Posterior cingulate gyrus (tissue), 11 donors: ENCODE measurements around the gene CSRP2.

Experiments used
- DNase-seq, 10 donors: peaks; one replicate each; pipeline versions ENCODE4 v3.0.0 to v3.0.0-alpha.2; 2020 to 2021; ENCODE audit warnings: mixed read lengths in 3 of 10
- intact Hi-C: fragments of 100-400 bp; cut with DNase I; formaldehyde crosslinking; loops from one replicate; pipeline ENCODE4 v1.15.1; 2023

The CSRP2 gene

GRCh38 chr12:76864791-76865400, 13.9 kb downstream of the CSRP2 start:
- DNase-seq, result no peak
- intact Hi-C loops, result no loop called here

GRCh38 chr12:76863837-76864236, 15.0 kb downstream of the CSRP2 start:
- DNase-seq, result no peak
- intact Hi-C loops, result no loop called here

DNA sequence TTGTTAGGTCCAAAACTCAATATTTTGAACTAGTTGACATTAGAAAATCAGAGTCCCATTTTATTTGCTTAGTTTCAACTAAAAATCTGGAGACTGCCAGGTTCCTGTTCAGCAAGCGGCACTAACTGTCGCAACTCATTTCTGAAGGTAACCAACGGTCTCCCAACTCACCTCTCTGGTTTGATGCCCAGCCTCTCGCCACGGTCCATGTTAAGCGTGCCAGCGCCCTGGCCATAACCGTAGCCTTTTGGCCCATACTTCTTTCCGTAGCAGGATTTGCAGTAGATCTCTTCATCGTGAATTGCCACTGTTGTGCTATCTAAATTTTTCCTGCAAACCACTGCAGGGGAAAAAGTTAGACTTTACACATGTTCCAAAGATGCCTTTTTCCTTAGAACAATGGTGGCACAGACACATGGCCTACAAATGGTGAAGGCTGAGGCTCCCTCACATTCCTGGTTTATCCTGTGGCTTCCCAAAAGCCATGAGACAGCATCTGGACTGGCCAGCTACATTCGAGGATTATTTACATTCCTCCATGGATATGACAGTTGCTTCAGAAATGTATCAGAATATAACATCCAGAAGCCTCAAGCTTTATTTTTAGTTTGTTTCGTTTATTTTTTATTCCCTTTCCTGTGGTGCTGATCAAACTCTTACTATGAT, 15.7 kb downstream of the CSRP2 start:
- DNase-seq, result peak in 1 of 10 donors; percentile 56
- intact Hi-C loops, result no loop called here

DNA sequence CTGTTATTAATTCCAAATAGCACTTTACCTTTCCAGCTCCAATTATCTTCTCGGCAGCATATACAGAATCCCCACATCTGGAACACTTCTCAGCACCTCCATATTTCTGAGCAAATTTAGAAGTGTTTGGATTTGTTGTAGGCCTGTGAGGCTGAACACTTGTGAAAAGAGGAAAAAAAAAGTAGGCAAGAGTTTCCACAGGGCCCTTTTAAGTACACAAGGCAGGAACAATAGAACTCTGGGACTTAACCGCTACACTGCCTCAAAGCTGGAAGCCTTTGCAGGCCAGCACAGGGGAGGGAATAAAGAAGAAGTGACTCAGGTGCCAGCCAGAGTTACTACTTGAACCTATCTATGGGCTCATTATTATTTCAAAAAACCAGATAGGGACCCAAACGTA, 18.6 kb downstream of the CSRP2 start:
- DNase-seq, result no peak
- intact Hi-C loops, result no loop called here

- intact Hi-C loops, result no loop called here
- DNase-seq, result no peak
These were observed 19.2 kb downstream of the CSRP2 start for GRCh38 chr12:76859611-76860010.

DNA sequence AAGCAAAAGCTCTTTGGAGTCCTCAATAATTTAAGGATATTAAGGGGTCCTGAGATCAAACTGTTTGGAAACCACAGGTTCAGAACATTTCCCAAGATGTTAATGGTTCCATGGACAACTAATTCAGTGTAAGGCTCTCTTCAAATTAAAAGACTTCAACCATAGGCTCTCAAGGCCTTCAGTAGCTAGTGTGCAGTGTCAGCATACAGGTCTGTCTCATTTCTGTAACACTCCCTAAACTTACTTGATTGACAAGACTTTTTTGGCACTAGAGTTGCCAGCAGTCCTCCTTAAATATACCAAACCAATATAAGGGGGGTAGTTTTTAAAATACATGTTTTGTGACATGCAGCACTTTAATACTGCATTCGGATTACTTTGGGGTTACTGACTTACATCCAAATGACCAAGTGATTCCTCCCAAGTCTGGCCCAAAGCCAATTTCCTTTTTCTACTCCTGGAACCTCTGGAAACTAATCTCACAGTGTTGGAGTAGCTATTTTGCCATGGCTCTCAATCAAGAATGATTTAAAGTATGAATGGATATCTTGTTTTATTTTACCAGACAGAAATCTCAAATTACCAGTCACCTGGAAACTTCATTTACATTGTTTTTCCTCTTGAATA, 22.7 kb downstream of the CSRP2 start:
- no peak for DNase-seq
- intact Hi-C loops, result no loop called here

- DNase-seq, result no peak
- intact Hi-C loops, result no loop called here
These were observed 23.5 kb downstream of the CSRP2 start for GRCh38 chr12:76855271-76855670.

DNA sequence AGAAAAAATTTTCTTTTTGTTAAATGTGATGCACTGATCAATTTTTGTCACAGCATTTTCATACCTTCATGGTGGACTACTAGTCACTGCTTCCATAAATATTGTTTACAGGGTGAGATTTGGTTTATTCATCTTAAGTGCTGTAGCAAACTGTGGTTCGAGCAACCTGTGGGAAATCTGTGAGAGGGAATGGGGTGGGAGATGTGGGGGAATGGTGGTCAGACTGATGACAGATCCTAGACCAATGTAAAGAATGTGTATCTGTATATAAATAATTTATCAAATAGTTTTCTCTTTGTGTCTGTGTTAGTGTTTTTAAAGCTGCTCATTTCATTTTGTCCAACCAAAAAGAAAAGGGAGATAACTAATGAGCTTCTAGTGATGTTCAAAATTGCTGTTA, 26.7 kb downstream of the CSRP2 start:
- intact Hi-C loops, result no loop called here
- DNase-seq, result no peak

DNA sequence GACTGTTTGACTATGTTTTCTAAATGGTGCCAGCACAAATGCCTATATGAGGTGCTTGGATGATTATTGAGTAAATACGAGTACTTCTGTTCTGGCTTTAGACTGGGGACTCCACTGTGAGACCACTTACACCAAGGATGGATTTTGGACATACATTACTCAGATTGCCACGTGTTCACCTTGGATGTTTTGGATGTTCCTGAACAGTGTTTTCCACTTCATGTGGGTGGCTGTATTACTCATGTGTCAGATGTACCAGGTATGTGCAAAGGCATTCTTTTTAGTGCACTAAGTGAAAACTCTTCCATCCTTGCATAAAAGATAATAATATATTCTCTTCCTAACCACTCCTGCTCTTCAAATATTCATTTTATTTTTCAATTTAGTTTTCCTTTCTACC, 30.7 kb downstream of the CSRP2 start:
- DNase-seq, result no peak
- intact Hi-C loops, result no loop called here

DNA sequence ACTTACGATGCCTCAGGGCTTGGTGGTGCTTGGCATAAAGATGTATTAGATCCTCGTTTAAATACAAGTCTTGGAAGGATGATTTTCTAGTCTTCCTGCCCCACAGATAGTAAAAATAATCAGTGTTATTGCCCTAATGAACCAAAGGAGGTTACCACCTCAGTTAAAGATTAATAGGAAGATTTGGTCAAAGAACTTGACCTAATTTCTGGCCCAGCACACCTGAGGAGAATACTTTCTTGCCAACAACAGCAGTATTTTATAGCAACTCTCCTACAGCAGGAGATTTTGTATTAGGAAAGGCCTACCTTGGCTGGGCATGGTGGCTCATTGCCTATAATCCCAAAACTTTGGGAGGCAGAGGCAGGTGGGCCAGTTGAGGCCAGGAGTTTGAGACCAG, 31.6 kb downstream of the CSRP2 start:
- no peak for DNase-seq
- intact Hi-C loops, result no loop called here

DNA sequence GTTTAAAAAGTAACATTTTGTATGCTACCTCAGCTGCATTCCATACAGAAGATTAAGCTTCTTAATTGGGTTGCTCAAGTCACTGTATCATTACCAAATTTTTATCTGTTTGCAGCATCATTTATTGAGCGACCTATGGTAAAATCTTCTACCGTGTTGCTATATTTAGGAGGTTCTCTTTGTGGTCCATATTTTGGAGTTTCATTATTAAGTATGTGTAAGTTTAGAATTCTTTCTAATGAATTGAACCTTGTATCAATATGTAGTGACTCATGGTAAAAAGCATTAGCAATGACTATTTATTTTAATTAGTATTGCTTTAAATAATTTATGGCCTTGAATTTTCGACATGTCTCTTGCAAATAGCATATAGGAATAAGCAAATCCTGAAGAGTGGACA, 42.2 kb downstream of the CSRP2 start:
- DNase-seq, result no peak
- intact Hi-C loops, result no loop called here

DNA sequence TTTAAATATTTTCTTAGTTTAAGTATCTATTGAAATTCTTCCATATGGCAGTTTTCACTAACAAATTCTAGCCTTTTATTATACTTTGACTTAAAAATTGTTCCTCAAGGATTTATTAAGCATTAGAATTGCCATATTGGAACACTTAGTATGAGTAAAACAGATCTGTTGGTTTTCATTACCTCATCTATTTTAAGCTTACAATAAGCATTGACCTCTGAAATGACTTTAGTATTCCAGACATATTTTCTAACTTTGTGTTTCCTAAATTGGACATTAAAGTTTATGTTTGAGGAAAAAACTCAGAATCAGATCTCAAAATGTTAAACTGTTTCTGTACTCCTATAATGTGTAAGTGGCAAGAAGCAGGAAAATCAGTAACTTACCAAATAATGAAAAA, 48.4 kb downstream of the CSRP2 start:
- no peak for DNase-seq
- intact Hi-C loops, result no loop called here

DNA sequence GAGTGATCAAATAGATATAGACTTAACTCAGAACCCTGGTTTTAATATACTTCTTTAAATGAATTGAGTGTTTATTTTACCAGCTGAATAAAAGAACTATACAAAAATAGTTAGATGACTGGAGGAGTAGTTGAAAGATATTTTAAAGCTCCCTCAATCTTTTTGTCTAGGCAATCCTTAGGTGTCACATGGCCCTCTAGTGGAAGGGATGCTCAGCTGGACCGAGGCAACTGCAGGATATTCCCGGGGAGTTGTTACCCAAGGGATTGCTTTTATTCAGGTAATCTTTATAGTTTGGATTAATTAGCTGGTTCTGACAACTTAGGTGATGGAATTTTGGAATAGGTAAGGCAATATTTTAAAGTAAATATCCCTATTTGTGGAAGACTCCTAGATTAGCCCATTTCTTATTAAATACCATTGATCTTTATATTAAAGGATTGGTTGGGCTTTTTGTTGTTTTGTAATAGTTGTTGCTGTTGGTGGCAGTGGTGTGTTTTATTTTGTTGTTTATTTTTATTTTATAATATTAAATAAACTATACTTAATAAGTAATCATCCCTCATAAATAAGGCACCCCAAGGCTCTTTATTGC, 57.8 kb downstream of the CSRP2 start:
- DNase-seq, result peak in 5 of 10 donors; percentile 6 to 65 (median 10)

DNA sequence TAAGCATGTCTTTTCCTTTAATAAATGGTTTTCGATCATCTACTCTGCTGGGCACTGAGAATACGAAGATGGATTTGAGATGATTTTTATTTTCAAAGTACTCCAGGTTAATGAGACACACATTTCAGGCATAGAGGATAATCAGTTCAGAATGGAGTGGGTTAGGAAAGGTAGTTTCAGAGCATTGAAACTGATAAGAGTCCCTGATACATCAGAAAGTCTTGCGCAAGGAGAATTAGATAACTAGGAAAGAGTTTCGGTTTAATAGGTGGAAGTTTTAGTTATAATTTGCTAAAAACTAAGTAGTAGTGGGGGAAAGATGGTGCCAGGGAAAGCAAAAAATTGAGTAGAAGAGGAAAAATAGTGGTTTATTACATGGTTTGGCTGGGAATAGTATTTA, 64.8 kb downstream of the CSRP2 start:
- DNase-seq, result no peak
- intact Hi-C loops, result no loop called here

More for the DNA sequence above, 57.8 kb downstream of the CSRP2 start:
- intact Hi-C loops, result no loop called here

GRCh38 chr12:76813265-76813664, 65.6 kb downstream of the CSRP2 start:
- DNase-seq, result no peak
- intact Hi-C loops, result no loop called here

DNA sequence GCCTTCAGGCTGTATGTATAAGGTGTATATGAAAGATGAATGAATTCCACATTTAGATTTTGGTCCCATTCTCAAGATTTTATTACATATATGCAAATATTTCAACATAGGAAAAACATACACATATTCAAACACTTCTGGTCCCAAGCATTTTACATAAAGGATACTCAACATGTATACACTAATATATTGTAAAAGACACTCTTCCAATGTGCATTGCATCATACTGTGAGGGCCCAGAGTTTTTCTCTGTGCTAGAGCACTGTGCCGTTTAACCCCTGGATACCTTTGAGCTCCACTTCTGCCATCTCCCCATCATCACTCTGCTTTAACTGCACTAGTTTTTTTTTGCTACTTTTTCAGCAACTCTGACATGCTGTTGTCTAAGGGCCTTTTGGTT, 66.8 kb downstream of the CSRP2 start:
- intact Hi-C loops, result no loop called here

DNA sequence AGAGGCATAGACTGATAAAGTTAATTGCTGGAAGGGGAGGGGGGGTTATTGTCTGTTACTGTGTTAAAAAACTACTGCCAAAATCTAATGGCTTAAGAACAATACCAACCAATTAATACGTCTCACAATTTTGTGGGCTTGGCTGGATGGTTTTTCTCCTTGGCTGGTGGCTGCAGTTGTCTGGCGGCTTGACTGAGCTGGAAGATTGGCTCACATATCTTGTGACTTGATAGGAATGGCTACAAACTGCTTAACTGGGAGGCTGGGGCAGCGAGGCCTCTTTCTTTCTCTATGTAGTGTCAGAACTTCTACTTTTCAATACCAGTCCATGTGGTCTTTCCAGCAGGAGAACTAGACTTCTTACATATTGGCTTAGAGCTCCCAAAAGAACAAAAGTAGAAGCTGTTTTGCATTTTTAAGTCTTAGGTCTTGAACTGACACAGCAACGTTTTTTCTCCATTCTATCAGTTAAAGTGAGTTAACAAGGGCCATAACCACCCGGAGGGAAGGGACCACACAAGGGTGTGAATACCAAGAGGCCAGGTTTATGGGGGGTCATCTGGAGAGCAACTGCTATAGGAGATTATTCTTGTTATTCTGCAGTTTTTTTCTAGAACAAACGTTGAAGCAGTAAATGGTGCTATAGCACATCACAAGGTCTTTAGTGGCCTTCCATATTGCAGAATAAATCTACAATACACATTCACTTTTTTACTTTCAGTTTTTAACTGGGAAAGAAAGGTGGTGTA, 68.0 kb downstream of the CSRP2 start:
- intact Hi-C loops, result no loop called here
- peak in 1 of 10 donors; percentile 70 for DNase-seq

More for the DNA sequence above, 66.8 kb downstream of the CSRP2 start:
- DNase-seq, result no peak
